GM12875 (cell line): ENCODE data around the gene CLIP4.

Experiments used
- H3K4me3 ChIP-seq: one replicate; pipeline ENCODE4 v1.5.1; 2011; ENCODE audit warnings: low read depth, low read length, control low read depth
- TF ChIP-seq, protein P1 (sequence below): IDR thresholded peaks from 2 replicates; pipeline ENCODE4 v1.5.1; 2011; ENCODE audit warnings: low read depth, mild to moderate bottlenecking, control low read depth, inconsistent platforms, low read length, moderate library complexity, borderline replicate concordance; ENCODE audit not compliant: insufficient read depth

CLIP4 gene

GRCh38 chr2:29187926-29188325 lies 72.7 kb downstream of the CLIP4 start:
- TF ChIP-seq, protein P1, sequence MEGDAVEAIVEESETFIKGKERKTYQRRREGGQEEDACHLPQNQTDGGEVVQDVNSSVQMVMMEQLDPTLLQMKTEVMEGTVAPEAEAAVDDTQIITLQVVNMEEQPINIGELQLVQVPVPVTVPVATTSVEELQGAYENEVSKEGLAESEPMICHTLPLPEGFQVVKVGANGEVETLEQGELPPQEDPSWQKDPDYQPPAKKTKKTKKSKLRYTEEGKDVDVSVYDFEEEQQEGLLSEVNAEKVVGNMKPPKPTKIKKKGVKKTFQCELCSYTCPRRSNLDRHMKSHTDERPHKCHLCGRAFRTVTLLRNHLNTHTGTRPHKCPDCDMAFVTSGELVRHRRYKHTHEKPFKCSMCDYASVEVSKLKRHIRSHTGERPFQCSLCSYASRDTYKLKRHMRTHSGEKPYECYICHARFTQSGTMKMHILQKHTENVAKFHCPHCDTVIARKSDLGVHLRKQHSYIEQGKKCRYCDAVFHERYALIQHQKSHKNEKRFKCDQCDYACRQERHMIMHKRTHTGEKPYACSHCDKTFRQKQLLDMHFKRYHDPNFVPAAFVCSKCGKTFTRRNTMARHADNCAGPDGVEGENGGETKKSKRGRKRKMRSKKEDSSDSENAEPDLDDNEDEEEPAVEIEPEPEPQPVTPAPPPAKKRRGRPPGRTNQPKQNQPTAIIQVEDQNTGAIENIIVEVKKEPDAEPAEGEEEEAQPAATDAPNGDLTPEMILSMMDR = no peak
- H3K4me3 ChIP-seq = no peak overlapping the region

GRCh38 chr2:29189052-29189451 lies 73.8 kb downstream of the CLIP4 start:
- TF ChIP-seq, protein P1 = no peak

GRCh38 chr2:29191817-29192216 lies 76.6 kb downstream of the CLIP4 start:
- H3K4me3 ChIP-seq = no peak overlapping the region

More at GRCh38 chr2:29189052-29189451, 73.8 kb downstream of the CLIP4 start:
- no peak overlapping the region for H3K4me3 ChIP-seq

GRCh38 chr2:29192526-29192925 lies 77.3 kb downstream of the CLIP4 start:
- TF ChIP-seq, protein P1 = no peak
- no peak overlapping the region for H3K4me3 ChIP-seq

More at GRCh38 chr2:29191817-29192216, 76.6 kb downstream of the CLIP4 start:
- TF ChIP-seq, protein P1 = no peak

GRCh38 chr2:29193111-29193510 lies 77.9 kb downstream of the CLIP4 start:
- TF ChIP-seq, protein P1 = no peak
- no peak overlapping the region for H3K4me3 ChIP-seq

- TF ChIP-seq, protein P1 = no peak
- no peak overlapping the region for H3K4me3 ChIP-seq
These were observed 78.5 kb downstream of the CLIP4 start for GRCh38 chr2:29193681-29194080.

DNA sequence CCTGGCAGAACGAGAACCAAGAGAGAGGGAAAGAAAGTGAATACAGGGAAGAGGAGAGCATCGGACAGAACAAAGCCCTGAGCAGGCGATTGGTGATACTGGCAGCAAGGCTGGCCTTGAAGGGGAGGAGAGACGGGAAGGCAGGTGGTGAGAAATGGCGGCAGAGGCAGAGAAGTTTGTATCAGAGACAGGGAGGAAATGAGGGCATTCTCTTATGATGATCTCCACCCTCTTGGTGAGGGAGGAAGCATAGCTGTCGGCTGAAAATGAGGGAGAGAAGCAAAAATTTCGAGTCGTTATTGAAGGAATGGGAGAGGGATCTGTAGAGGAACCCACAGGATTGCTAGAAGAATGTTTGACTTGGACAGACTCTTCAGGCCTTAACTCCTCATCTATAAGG lies 80.6 kb downstream of the CLIP4 start:
- TF ChIP-seq, protein P1 = no peak
- no peak overlapping the region for H3K4me3 ChIP-seq
